ENCODE data around the gene SBF1.

The SBF1 gene

DNA sequence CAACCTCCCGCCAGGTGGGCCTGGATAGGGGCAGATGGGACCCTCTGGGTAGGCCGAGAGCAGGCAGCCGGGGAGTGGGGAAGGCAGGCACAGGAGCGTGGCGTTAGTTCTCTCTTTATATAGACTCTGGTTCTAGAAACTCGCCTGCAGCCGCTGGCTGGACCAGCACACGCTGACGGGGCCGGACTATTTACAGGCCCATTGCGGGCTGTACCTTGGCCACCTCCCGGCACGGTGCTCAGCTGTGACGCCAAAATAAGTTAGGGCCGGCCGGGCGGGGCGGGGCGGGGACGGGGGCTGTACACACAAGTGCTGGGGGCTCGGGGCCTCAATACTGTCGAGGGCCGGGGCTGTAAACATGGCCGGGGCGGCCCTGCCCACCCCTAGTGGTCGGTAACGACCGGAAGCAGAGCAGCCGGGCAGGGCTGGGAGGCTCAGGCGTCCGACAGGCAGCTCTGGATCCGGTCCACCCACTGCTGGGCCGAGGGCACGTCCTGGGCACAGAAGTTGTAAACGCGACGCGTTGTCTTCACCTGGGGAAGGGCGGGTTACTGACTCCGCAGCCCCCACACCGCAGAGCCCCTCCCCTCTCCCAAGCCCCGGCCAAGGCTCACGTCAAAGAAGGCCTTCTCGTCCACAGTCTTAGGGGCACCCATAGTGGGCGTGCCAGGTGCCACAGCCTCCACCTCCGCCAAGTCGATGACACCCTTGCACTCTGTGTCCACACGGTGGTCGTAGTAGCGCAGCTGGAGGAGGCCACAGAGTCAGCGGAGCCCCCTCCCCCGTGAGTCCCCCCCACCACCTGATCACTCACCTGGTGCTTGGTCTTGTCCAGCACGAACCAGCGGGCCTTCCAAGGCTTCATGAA, 27.9 kb downstream of the SBF1 start:
- no peak for DNase-seq

DNA sequence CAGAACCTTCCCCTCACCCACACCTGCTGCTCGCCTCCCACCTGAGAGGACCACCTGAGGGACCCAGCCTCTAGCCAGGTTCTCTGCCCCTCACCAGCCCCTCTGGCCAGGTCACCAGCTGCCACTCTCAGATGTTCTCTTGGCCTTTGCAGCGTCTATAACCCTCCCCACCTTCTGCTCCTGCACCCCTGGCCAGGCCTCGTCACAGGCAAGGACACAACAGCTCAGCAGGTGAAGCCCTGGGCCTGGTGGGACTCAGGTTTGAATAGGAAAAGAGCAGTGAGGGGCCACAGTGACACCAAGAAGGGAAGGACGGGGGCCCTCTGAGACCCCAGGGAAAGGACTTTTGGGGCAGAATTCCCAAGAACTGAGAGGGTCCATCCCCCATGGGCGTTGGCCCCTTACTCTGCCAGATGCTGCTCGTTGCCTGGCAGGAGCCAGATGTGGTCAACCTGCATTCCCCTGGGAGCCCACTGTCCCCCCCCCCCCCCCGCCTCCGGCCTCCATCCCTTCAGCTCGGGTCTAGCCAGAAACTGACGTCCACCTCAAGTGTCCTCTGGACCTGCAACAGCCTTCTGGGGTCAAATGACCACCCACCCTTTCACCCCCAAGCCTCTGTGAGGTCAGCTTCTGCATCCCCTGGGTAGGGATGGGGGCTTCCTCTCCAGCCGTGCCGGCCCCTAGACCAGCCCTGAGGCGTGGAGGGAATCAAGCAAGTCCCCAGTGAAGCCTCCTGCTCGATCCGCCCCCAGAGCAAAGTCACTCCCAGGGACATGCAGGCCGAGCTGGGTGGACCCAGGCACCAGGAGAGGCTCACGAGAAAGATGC, 28.7 kb downstream of the SBF1 start:
- no peak for DNase-seq

- no peak for DNase-seq
These were observed 29.6 kb downstream of the SBF1 start for GRCh38 chr22:50445071-50445879.

- no peak for DNase-seq
These were observed 30.2 kb downstream of the SBF1 start for GRCh38 chr22:50444663-50445062.

GRCh38 chr22:50443801-50444625, 30.8 kb downstream of the SBF1 start:
- DNase-seq = no peak

DNA sequence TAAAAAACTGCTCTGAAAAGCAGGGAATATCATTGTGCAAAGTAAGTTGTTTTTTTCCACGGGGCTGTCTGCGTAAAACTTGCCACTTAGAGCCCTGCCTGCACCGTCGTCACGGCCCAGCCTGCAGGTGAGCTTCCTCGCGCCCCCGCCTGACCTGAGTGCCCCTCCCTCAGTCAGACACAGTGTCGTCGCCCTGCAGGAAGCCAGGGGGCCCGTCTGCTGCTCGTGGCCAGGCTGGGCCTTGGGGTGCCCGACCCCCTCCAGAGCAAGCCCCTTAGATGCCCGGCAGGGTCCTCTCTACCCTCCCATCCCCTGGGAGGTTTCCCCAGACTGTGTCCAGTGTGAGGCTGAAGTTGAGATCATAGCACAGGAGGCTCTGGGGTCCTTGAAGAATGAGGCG, 31.6 kb downstream of the SBF1 start:
- DNase-seq = no peak

- DNase-seq = no peak
These were observed 33.3 kb downstream of the SBF1 start for GRCh38 chr22:50441428-50441993.

- DNase-seq = no peak
These were observed 34.1 kb downstream of the SBF1 start for GRCh38 chr22:50440544-50441249.

DNA sequence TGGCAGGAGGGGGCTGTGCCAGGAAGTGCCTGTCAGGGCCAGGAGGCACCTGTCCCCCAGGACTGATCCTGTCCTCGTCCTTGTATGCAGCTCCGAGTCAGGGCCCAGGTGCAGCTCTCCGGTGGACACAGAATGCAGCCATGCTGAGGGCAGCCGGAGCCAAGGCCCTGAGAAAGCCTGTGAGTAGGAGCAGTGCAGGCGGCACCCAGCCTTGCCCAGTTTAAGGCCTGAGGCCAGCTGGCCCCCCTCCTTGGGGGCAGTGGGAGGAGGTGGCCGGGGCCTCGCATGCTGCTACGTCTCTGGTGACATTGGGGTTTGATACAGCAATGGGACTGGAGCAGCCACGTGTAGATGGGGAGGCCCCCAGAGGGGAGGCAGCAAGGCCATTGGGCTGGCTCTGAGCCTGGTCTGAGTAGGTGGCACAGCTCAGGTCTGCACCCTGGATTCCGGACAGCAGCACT, 34.9 kb downstream of the SBF1 start:
- no peak for DNase-seq

DNA sequence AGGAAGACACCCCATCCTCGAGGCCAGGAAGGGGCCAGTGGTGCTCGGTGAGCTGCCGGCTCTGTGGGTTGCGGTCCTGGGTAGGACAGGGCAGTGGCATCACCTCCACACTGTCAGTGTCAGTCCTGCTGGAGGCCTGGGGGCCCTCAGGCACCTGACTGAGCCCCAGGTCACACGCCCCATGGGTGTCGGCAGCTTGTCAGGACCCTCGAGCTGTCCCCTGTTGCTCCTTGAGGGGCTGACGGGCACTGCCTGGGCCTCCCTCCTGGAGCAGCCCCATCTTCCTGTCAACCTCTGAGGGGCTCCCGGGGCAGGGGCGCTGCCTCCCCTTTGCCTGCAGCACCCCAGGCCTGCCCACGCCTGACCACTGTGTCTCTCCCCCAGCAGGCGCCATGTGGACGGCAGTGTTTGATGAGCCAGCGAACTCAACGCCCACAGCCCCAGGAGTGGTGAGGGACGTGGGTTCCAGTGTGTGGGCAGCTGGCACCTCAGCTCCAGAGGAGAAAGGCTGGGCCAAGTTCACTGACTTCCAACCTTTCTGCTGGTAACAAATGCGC, 35.4 kb downstream of the SBF1 start:
- no peak for DNase-seq

DNA sequence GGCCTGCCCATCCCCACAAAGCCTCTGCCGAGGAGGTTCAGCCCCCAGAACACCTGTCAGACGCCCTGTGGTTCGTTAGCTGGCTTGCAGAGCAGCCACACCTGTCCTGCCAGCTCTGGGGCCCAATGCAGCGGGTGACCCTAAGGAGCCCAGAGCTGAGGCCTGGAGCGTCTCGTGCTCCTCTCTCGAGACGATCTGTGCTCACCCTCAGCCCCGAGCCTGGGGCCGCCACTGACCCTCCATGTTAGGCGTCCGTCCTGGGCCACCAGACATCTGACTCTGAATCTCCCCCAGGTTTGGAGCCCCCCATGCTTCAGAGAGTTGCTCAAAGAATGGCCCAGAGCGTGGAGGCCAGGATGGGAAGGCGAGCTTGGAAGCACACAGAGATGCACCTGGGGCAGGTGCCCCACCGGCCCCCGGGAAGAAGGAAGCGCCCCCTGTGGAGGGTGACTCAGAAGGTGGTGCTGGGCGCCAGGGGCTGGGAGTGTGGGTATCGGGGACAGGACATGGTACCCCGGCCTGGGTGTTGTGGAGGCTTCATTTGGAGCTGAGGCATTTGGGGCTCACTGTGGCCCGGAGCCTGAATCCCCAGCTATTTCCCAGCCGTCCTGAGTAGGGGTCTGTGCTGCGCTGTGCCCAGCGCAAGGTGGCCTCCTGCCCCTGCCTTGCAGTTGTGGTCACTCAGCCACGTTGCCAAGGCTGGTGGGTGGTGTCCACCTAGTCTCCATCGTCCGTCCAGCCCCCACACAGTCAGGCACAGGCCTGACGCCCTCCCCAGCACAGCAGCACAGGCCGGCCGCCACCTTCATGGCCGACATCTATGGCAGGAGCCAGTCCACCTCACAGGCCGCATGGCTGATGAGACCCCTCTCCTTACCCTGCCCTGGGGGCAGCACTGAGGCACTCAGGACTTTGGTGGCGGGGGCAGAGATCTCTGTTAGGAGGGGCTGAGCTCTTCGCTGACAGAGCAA, 36.2 kb downstream of the SBF1 start:
- no peak for DNase-seq

- no peak for DNase-seq
These were observed 37.1 kb downstream of the SBF1 start for GRCh38 chr22:50437511-50438304.

DNA sequence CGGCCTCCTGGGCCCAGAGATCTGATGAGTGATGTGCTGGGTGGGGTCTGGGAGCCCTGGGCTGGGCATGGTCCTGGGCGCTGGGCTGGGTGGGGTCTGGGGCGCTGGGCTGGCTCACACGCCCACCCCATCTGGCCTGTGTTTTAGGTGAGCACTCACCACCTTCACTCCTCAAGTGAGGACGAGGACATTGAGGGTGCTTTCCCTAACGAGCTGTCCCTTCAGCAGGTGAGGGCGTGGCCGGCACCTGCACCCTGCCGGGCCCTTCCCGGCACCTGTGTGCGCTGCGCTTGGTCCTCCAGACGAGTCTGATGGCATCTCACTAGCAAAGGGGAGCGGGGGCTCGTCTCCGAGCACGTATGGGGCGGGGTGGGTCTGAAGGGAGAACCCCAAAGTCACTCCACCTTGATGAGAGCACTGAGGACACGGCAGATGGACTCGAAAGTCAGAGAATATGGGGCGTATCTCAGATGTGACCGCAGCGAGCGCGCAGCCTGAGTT, 37.9 kb downstream of the SBF1 start:
- DNase-seq = no peak

GRCh38 chr22:50436015-50436830, 38.6 kb downstream of the SBF1 start:
- no peak for DNase-seq

DNA sequence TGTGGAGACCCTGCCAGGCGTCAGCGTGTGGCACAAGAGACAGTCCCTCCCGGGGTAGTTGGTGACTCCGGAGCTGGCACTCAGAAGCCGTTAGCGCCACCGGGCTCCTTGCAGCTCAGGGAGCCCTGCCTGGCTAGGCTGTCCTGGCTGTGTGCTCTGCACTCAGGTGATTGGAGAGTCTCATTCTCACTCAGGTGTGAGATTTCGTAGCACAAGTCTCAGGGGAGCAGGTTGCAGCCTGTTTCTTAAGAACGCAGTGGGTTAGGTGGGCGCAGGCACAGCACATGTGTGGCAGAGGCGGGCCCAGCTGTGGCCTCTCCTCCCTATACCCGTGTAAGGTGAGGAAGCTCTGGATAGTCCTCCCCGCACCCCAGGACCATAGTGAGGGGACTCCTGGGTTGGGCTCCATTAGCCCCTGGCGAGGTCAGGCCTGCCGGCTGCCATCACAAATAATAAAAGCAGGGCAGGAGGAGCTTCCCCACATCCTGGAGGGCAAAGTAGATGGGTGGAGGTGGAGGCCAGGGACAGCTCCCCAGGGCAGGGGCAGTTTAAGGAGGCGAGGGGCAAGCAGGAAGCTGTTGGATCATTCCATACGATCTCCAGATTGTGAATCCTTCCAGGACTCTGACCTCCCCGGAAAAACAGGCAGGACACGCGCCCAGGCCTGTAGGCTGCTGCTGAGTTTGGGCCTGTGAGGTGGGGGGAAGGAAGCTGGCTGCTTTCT, 39.4 kb downstream of the SBF1 start:
- DNase-seq = no peak

- no peak for DNase-seq
These were observed 40.0 kb downstream of the SBF1 start for GRCh38 chr22:50434849-50435248.
